Motor neuron (in vitro differentiated cells): ENCODE results near the gene RNF144B. TPM values are rescaled to one million over a fixed set of nuclear protein-coding genes. Genes with fewer than 3 reads are reported as not detected.
"Not testable (repeated sequence)": the region's sequence is repeated elsewhere in the genome, so short reads cannot be mapped to it uniquely, and the experiment has no call there.

ENCODE experiments used
- ATAC-seq, 8 experiments: fragments of 200-7000 bp; cut with Tn5 transposase; replicated peaks in 6 of 8; 2 replicates each; pipeline ENCODE4 v1.8.0; 2021; ENCODE audit warnings: mild to moderate bottlenecking in 8 of 8, moderate library complexity in 8 of 8
- H3K27ac ChIP-seq, 2 donors: fragments of 250-450 bp; sonication (Bioruptor Pico); 2 replicates each; pipeline ENCODE4 v1.9.0; 2021; ENCODE audit warnings: antibody characterized with exemption in 2 of 2, mild to moderate bottlenecking in 2 of 2, moderate library complexity in 1 of 2
- H3K4me1 ChIP-seq, 2 donors: fragments of 250-450 bp; sonication (Bioruptor Pico); replicated peaks in 1 of 2; 2 replicates each; pipeline ENCODE4 v1.6.1; 2021; ENCODE audit warnings: antibody characterized with exemption in 2 of 2, mild to moderate bottlenecking in 2 of 2, moderate library complexity in 1 of 2
- H3K4me3 ChIP-seq, 5 donors: fragments of 250-450 bp; sonication (Bioruptor Pico); 2 replicates each; pipeline ENCODE4 v1.9.0; 2021; ENCODE audit warnings: antibody characterized with exemption in 5 of 5, mild to moderate bottlenecking in 5 of 5, moderate library complexity in 4 of 5
- WGBS, 10 experiments: fragments of 450-650 bp; shearing (Covaris generic); methylation state at CpG; one replicate each; pipeline ENCODE4 v1.0.0; 2022; 5-methylcytosine and 5-hydroxymethylcytosine counted together
- in situ Hi-C, 9 experiments: fragments of 400-800 bp; cut with MboI; loops; one replicate each; pipeline ENCODE4 v1.15.0; 2021; ENCODE audit warnings: low sequenced_read_pairs in 9 of 9, low pct_unique_long_range_greater_than_20kb in 2 of 9; ENCODE audit not compliant: unreplicated experiment in 9 of 9
- total RNA-seq, 8 experiments: library from RNA; unstranded; fragments of 300-600 nt; gene quantifications; 2 replicates each; pipeline versions ENCODE4 v1.2.3 to v1.2.4, GENCODE V29; 2022

Gene RNF144B
- total RNA-seq, 8 experiments from 2014 or later, result 0.11 to 6.2 (median 0.51) TPM

DNA sequence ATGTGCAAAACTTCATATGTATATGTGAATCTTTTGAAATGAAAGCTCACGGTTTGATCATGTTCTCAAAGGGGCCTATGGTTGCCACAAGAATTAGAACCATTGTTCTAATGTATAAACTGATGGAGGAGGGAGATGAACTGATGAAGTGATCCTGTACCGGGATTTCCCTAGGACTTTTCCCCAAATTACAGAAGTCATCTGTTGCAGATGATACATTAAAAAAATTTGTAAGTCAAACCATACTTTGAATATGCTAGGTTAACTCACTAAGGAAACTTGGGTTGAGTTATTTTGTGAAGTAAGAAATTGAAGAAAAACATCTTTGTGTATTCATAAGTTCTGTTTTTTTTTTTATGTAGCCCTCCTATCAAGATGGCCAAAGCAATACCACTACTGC is 33.9 kb upstream of the RNF144B start:
- 0 to 100% (median 57%) methylated on average over 1 to 2 of the region's 2 CpGs; no CpG with 5 or more reads in 1 of the 10 experiments for WGBS, 10 experiments
- Histone ChIP-seq H3K27ac (no peak overlapping the region), H3K4me1 (no peaks in the 10 kb centered on the region), H3K4me3 (no peak overlapping the region)
- no peak for ATAC-seq
- in situ Hi-C loops, result no loop called here

DNA sequence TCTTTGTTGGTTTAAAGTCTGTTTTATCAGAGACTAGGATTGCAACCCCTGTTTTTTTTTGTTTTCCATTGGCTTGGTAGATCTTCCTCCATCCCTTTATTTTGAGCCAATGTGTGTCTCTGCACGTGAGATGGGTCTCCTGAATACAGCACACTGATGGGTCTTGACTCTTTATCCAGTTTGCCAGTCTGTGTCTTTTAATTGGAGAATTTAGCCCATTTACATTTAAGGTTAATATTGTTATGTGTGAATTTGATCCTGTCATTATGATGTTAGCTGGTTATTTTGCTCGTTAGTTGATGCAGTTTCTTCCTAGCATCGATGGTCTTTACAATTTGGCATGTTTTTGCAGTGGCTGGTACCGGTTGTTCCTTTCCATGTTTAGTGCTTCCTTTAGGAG is 29.6 kb upstream of the RNF144B start:
- H3K4me3 ChIP-seq, ATAC-seq, H3K4me1 ChIP-seq, H3K27ac ChIP-seq, in situ Hi-C loops: not testable (repeated sequence)
- WGBS, 10 experiments, result no CpG with 5 or more reads among the region's 4 CpGs

DNA sequence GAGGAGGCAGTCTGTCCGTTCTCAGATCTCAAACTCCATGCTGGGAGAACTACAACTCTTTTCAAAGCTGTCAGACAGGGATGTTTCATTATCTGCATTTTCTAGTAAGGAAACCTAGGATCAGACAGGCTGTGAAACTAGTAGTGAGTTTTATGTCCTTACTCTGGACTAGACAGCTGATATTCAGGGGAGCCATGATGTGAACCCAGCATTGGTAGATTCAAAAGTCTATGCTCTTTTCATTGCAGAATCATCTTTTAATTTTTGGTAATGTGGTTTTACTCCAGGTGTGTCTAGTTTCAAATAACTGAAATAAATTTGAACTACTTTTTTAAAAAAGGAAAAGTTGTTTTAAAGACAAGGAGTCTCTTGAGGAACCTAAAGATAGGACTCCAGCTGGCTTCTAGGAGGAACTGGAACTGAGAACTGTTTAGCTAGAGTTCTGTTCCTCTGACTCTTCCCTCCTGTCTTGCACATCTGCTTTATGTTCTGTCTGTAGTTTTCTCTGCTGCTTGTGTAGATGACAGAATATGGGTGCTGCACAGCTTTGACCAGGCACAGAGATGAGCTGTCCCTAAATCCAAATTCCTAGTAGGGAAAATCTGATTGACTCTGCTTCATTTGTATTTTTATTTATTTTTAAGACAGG is 27.8 kb upstream of the RNF144B start:
- WGBS, 10 experiments, result 20% methylated on average over 1 of the region's 1 CpG; no CpG with 5 or more reads in 9 of the 10 experiments
- Histone ChIP-seq H3K4me1 (no peaks in the 10 kb centered on the region), H3K4me3 (no peak overlapping the region), H3K27ac (no peak overlapping the region)
- no peak for ATAC-seq
- in situ Hi-C loops, result no loop called here

DNA sequence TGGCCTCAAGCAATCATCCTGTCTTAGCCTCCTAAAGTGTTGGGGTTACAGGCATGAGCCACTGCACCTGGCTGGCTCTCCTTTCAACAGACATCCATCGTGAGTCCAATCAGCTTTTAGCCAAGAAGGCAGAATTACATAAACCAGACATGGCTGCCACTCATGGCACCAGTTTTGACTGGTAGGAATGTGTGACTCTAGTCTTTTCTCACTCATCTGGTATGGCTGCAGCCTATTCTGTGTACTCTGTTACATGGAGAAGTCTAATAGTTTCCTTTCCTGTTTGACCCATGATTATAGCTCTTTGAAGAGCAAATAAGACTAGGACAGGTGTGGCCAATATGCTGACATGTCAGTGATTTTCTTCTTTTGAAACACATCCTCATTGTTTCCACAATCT is 27.0 kb upstream of the RNF144B start:
- H3K4me1 ChIP-seq, result no peaks in the 10 kb centered on the region
- no peak for ATAC-seq
- in situ Hi-C loops, result no loop called here
- 10 to 87% (median 65%) methylated on average over 1 of the region's 1 CpG; no CpG with 5 or more reads in 4 of the 10 experiments for WGBS, 10 experiments
- no peak overlapping the region for H3K27ac ChIP-seq
- no peak overlapping the region for H3K4me3 ChIP-seq

DNA sequence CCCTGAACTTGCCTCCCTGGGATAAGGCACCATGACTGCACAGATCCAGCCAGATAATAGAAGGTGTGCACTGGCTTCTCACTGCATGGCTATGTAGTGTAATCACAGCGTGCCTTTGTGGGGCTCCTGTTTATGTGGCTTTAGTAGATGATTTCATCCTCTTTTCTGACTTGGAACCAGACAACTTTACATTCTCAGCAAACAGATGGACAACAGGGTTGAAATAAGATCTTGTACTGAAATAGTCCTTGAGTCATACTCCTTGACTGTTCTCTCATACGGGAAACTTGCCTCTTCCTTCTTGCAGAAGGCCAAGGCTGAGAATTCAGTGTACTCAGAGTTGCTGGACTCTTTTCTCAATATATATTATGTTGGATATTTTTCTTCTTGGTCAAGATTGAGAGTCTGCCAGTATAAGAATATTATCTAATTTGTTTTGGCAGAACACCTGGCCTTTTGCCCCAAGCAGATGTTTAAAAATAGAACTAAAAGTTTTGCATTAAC is 25.0 kb upstream of the RNF144B start:
- H3K4me3 ChIP-seq, result no peak overlapping the region
- 7 to 100% (median 83%) methylated on average over 1 to 2 of the region's 2 CpGs; no CpG with 5 or more reads in 3 of the 10 experiments for WGBS, 10 experiments
- in situ Hi-C loops, result no loop called here

DNA sequence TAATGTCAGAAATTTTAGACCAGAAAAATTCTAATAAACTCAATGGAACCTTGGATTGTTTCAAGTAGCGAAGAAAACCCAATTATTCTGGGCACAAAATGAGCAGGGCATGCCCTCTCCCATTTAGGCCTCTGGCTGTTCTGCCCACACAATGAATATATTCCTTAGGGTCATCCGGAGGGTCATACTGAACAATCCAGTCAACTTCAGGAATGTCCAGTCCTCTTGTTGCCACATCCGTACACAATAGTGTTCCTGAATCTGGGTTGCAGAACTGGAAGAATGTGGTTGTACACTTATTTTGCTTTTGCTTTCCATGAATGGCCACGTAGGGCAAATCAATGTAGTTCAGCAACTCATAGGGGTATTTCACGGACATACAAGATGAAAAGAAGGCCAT is 23.4 kb upstream of the RNF144B start:
- 33 to 79% (median 61%) methylated on average over 2 to 5 of the region's 5 CpGs for WGBS, 10 experiments
- H3K4me3 ChIP-seq, result no peak overlapping the region
- no peaks in the 10 kb centered on the region for H3K4me1 ChIP-seq
- ATAC-seq, result no peak
- H3K27ac ChIP-seq, result no peak overlapping the region
- in situ Hi-C loops, result no loop called here

More for the DNA sequence above, 25.0 kb upstream of the RNF144B start:
- ATAC-seq, result peak in 3 of 8 experiments; percentile 41 to 99 (median 88)
- no peaks in the 10 kb centered on the region for H3K4me1 ChIP-seq
- no peak overlapping the region for H3K27ac ChIP-seq

DNA sequence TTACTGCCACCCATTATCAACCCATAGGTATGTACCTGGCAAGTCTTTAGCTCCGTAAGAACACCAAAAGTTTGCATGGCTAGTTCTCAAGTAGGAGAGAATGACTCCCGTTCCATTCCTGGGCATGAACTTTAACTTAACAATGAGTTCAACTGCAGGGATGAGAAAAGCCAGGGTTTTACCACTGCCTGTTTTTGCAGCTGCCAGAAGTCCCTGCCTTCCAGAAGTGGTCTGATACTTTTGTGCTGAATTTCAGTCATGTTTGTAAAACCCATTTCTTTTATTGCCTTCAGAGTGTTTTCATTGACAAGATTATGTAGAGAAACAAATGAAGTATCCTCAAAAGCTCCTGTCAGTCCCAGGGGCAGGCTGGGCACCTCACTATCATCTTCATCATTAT is 22.6 kb upstream of the RNF144B start:
- in situ Hi-C loops, H3K4me1 ChIP-seq, H3K27ac ChIP-seq, ATAC-seq, H3K4me3 ChIP-seq: not testable (repeated sequence)
- 71 to 100% (median 93%) methylated on average over 1 to 2 of the region's 2 CpGs; no CpG with 5 or more reads in 4 of the 10 experiments for WGBS, 10 experiments

DNA sequence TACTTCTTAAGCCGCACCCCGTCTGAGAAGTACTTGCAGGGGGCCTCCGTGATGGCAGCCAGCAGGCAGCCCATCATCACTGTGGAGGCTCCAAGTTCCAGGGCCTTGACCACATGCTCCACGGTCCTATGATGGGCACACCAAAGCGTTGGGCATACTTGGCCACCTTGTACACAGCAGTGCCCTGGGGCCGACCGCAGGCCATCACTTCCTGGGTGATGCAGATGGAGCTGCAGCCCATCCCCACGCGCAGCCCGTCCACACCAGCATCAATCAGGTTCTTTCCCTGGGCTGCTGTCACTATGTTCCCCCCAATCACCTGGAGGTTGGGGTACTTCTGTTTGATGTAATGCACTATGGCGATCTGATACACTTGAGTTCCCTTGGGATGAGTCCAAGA is 19.8 kb upstream of the RNF144B start:
- H3K27ac ChIP-seq, result no peak overlapping the region
- no peak for ATAC-seq
- in situ Hi-C loops, result no loop called here
- H3K4me3 ChIP-seq, result no peak overlapping the region
- 90 to 100% (median 100%) methylated on average over 1 to 5 of the region's 11 CpGs; no CpG with 5 or more reads in 6 of the 10 experiments for WGBS, 10 experiments
- H3K4me1 ChIP-seq, result no peaks in the 10 kb centered on the region

DNA sequence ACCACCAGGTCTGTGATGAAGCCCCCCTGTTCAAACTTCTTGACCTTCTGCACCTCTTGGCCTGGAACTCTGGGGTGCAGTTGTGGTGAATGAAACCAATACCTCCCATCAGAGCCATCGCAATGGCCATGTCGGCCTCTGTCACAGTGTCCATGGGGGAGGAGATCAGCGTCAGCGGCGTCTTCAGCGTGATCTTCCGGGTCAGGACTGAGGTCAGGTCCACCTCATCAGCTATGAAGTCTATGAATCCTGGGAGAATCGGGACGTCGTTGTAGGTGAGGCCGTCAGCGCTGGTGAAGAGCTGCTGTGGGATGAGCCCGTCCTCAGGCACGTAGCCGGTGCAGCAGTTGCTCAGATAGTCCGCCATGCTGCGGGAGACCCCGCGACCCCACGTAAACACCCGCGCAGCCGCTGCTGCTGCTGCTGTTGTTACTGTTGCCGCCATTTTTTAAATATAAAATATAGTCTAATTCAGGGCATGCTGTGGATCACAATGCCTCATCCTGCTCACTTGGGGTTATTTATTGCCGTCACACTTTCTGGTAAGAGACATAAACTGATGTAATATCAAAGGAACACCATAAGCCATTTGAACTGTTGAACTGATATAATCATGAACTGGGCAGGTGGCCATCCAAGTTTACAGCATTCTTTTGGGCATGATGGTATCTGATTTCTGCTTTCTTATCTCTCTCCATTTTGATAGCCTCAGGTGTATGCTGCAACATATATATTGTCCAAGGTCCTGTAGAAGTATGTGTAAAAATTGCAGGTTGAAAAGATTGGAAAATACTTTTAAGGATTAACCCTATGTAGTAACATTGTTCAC is 18.7 kb upstream of the RNF144B start:
- in situ Hi-C loops, result no loop called here
- Histone ChIP-seq H3K27ac (no peak overlapping the region), H3K4me3 (no peak overlapping the region), H3K4me1 (no peaks in the 10 kb centered on the region)
- 89 to 100% (median 97%) methylated on average over 1 to 18 of the region's 25 CpGs; no CpG with 5 or more reads in 4 of the 10 experiments for WGBS, 10 experiments
- ATAC-seq, result no peak

DNA sequence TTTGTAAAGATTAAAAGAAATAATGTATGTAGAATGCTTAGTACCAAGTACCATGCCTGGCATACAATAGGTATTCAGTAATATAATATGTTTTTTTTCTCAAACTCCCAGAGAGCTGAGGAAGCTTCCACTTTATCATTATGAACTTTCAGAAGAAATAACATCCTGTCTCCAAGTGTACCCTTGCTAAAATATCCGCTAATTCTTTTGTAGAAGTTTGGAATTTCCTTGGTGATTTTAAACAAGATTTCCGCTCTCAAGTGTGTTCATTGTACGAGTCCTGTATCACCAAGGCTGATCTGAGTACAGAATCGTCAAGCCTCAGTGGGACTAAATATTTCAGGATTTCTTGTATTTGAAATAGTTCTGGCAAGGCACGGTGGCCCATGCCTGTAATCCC is 16.1 kb upstream of the RNF144B start:
- ATAC-seq, result no peak
- in situ Hi-C loops, result no loop called here
- no peak overlapping the region for H3K27ac ChIP-seq

DNA sequence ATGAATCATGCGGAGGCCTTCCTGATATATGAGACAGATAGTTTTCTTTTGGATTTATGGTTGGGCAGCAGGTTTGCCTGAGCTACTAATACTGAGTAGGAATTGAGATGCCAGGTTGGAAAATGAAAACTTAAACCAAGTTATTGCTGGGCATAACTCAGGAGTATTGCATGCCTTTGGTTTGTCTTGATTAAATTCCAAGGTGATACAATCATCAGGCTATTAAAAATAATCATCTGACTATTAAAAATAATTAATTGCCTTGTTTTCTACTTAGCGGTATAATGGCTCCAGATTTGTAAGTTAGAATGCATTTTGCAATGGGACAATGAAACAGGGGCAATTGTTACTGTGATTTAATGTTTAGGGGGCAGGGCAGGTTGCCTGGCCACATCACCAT is 15.5 kb upstream of the RNF144B start:
- WGBS, 10 experiments, result 78 to 100% (median 91%) methylated on average over 1 to 2 of the region's 2 CpGs; no CpG with 5 or more reads in 2 of the 10 experiments
- no peak overlapping the region for H3K4me3 ChIP-seq
- no peak for ATAC-seq
- in situ Hi-C loops, result no loop called here
- H3K4me1 ChIP-seq, result no peaks in the 10 kb centered on the region
- H3K27ac ChIP-seq, result no peak overlapping the region

More for the DNA sequence above, 16.1 kb upstream of the RNF144B start:
- 74 to 100% (median 85%) methylated on average over 2 to 5 of the region's 5 CpGs; no CpG with 5 or more reads in 2 of the 10 experiments for WGBS, 10 experiments
- Histone ChIP-seq H3K4me1 (no peaks in the 10 kb centered on the region), H3K4me3 (no peak overlapping the region)

DNA sequence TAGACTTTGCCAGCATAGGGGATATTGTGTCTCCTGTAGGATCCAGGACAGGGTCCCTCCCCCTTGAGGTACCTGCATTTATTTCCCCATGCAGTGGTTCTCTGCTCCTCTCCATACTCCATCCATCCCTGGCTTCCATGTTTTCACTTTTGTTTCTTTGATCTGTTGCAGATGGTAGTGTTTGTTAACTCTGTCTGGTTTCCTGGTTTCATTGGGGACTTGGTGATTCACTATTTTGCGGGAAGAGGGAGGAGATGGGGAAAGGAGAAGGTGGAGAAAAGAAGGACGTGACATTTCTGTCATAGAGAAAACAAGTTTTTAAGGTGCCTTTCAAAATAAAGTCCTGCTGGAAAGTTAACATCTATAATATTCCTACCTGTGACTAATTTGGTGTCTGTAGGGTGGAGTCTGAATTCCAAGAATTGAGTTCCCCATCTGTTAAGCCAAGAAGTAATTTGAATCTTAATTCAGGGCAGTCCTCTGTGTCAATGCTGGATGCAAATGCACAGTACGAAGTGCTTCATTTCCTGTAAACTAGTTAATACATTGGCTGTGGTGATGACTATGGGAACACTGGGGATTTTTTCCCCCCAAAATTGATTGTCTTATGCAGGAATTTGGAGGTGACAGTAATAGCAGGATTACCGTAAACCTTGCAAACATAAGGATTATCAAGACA is 6.9 kb upstream of the RNF144B start:
- ATAC-seq, result peak in 3 of 8 experiments; percentile 92 to 95 (median 93)
- H3K27ac ChIP-seq, result no peak overlapping the region
- H3K4me3 ChIP-seq, result no peak overlapping the region
- 10 to 100% (median 78%) methylated on average over 1 to 4 of the region's 4 CpGs for WGBS, 10 experiments
- in situ Hi-C loops, result no loop called here
- H3K4me1 ChIP-seq, result peaks cover 3 to 17% of the 10 kb centered on the region in 2 donors

DNA sequence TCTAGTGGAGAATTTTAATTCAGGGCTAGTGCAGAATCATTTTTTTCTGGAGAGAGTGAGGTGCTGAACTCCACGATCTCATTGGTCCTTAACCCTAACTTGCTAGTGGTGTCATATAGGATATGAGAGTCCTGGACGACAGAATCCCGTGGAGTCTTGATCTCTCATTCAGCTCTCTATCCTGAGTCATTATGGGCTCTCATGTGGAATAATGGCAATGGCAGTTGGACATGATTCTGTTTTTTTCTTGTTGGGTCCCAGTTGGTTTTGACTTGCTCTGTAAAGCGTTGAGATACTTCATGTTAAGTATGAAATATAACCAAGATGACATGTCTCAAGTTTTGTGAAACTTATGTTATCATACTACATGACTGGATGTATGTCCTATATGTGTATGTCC is 6.3 kb upstream of the RNF144B start:
- ATAC-seq, result no peak
- peaks cover 3 to 17% of the 10 kb centered on the region in 2 donors for H3K4me1 ChIP-seq
- no peak overlapping the region for H3K4me3 ChIP-seq
- in situ Hi-C loops, result no loop called here
- no peak overlapping the region for H3K27ac ChIP-seq
- WGBS, 10 experiments, result 33 to 91% (median 84%) methylated on average over 1 to 4 of the region's 4 CpGs; no CpG with 5 or more reads in 1 of the 10 experiments
